ENCODE results near the gene STAP2.

GRCh38 chr19:4319067-4319718 lies 19.4 kb downstream of the STAP2 start:
- TF ChIP-seq POLR2A (IDR thresholded peaks at IDR 0.05) (no peak), CTCF (IDR thresholded peaks at IDR 0.05) (no peak)

Measured in prostate gland (tissue), 2 donors.